Activated CD4-positive, alpha-beta memory T cell treated with anti-CD3 and anti-CD28 coated beads for 36 hours (primary cell): ENCODE data around the gene RDH11. TPM values are rescaled to one million over a fixed set of nuclear protein-coding genes. Genes with fewer than 3 reads are reported as not detected.

ENCODE experiments used
- CTCF ChIA-PET: fragments of 350-600 bp; sonication (Branson Sonifier 250); formaldehyde crosslinking; loops from one replicate; lab custom pipeline; 2021; ENCODE audit warnings: antibody characterized with exemption, inconsistent platforms; lab: Charles Lee
- POLR2A ChIA-PET: fragments of 350-600 bp; sonication (Branson Sonifier 250); formaldehyde crosslinking; loops from one replicate; lab custom pipeline; 2021; ENCODE audit warnings: antibody characterized with exemption; lab: Charles Lee
- DNase-seq: peaks from one replicate; pipeline ENCODE4 v3.0.0-alpha.2; 2020
- H3K27ac Mint-ChIP-seq: one replicate; pipeline ENCODE4 v1.8.0; 2021; ENCODE audit warnings: mixed read lengths
- H3K27me3 Mint-ChIP-seq: one replicate; pipeline ENCODE4 v1.8.0; 2021; ENCODE audit warnings: mixed read lengths
- H3K36me3 Mint-ChIP-seq: one replicate; pipeline ENCODE4 v1.8.0; 2021; ENCODE audit warnings: mixed read lengths
- H3K4me1 Mint-ChIP-seq: one replicate; pipeline ENCODE4 v1.8.0; 2021; ENCODE audit warnings: low read depth, mixed read lengths
- H3K4me3 Mint-ChIP-seq: one replicate; pipeline ENCODE4 v1.8.0; 2021; ENCODE audit warnings: mild to moderate bottlenecking, mixed read lengths
- H3K9me3 Mint-ChIP-seq: one replicate; pipeline ENCODE4 v1.8.0; 2021; ENCODE audit warnings: mixed read lengths
- intact Hi-C: fragments of 100-400 bp; cut with micrococcal nuclease; formaldehyde crosslinking; loops from one replicate; pipeline ENCODE4 v1.15.1; 2023
- total RNA-seq, 2 experiments: library from RNA; stranded (reverse); gene quantifications; one replicate each; pipeline ENCODE4 v1.2.3, GENCODE V29; 2021

RDH11 gene
- total RNA-seq, 2 experiments from 2014 or later = 70.9 to 76.7 TPM

GRCh38 chr14:67674480-67675218 is 20.9 kb downstream of the RDH11 start, which contains the start of gene VTI1B:
VTI1B (minus strand) TSS chr14:67674632; CDS start chr14:67674489, 143 bp downstream.
- POLR2A ChIA-PET = interaction anchor here (0.9 to 1.5 kb wide), 5 partner anchors 18 to 315 kb away, joined by 3 to 10 read pairs (median 5); partner anchors contain the start of genes ATP6V1D, EIF2S1 and RDH11
- H3K36me3 Mint-ChIP-seq = peaks cover 13% of the 10 kb centered on the region
- intact Hi-C loops = loop anchor here (1.0 kb wide), 1 partner anchor 21 kb away; the partner anchor contains the start of gene RDH11
- peak within 1 kb of the TSS; percentile 86 for H3K4me3 Mint-ChIP-seq
- peak; percentile 79 for DNase-seq
- peaks cover 42% of the 10 kb centered on the region for H3K4me1 Mint-ChIP-seq
- H3K27me3 Mint-ChIP-seq = no peaks in the 10 kb centered on the region
- peak within 1 kb of the TSS; percentile 83 for H3K27ac Mint-ChIP-seq
- no peaks in the 10 kb centered on the region for H3K9me3 Mint-ChIP-seq
- CTCF ChIA-PET = interaction anchor here (0.7 to 3.4 kb wide), 7 partner anchors 19 to 1142 kb away, joined by 3 to 17 read pairs (median 3); partner anchors contain the start of genes ARG2 and PIGH

- DNase-seq = peak; percentile 71
- POLR2A ChIA-PET = interaction anchor here (1.5 kb wide), 1 partner anchor 21 kb away, joined by 10 read pairs; the partner anchor contains the start of gene RDH11
- intact Hi-C loops = loop anchor here (1.0 kb wide), 1 partner anchor 21 kb away; the partner anchor contains the start of gene RDH11
- Mint-ChIP-seq H3K9me3 (no peaks in the 10 kb centered on the region), H3K27me3 (no peaks in the 10 kb centered on the region), H3K36me3 (peaks cover 12% of the 10 kb centered on the region), H3K4me1 (peaks cover 47% of the 10 kb centered on the region), H3K4me3 (peak overlapping the region; percentile 86), H3K27ac (peak overlapping the region; percentile 66)
- CTCF ChIA-PET = interaction anchor here (0.7 to 3.4 kb wide), 5 partner anchors 19 to 89 kb away, joined by 3 to 17 read pairs (median 3); partner anchors contain the start of genes ARG2 and PIGH
Measured at GRCh38 chr14:67674139-67674479, 21.5 kb downstream of the RDH11 start.

GRCh38 chr14:67673451-67673850 is 22.1 kb downstream of the RDH11 start:
- Mint-ChIP-seq H3K36me3 (peaks cover 12% of the 10 kb centered on the region), H3K4me1 (peaks cover 53% of the 10 kb centered on the region)

GRCh38 chr14:67668559-67668958 is 27.0 kb downstream of the RDH11 start:
- DNase-seq = peak; percentile 25
- H3K36me3 Mint-ChIP-seq = no peaks in the 10 kb centered on the region
- CTCF ChIA-PET = interaction anchor here (0.5 to 8.0 kb wide), 13 partner anchors 8 to 309 kb away, joined by 3 to 92 read pairs (median 6); partner anchors contain the start of genes ARG2, ATP6V1D, PIGH and RDH11
- H3K27me3 Mint-ChIP-seq = no peaks in the 10 kb centered on the region
- intact Hi-C loops = loop anchor here (5.0 kb wide), 2 partner anchors 34 to 71 kb away; partner anchors contain the start of gene RDH12
- no peak overlapping the region for H3K27ac Mint-ChIP-seq
- H3K4me3 Mint-ChIP-seq = no peak overlapping the region
- H3K4me1 Mint-ChIP-seq = peaks cover 67% of the 10 kb centered on the region
- POLR2A ChIA-PET = interaction anchor here (0.7 kb wide), 1 partner anchor 36 kb away, joined by 3 read pairs; no protein-coding TSS in a partner anchor
- H3K9me3 Mint-ChIP-seq = no peaks in the 10 kb centered on the region

More at GRCh38 chr14:67673451-67673850, 22.1 kb downstream of the RDH11 start:
- H3K27ac Mint-ChIP-seq = no peak overlapping the region
- intact Hi-C loops = no loop called here
- no peaks in the 10 kb centered on the region for H3K9me3 Mint-ChIP-seq
- POLR2A ChIA-PET = interaction anchor here (1.5 kb wide), 1 partner anchor 22 kb away, joined by 10 read pairs; the partner anchor contains the start of gene RDH11
- H3K4me3 Mint-ChIP-seq = peak overlapping the region; percentile 86
- no peaks in the 10 kb centered on the region for H3K27me3 Mint-ChIP-seq
- CTCF ChIA-PET = interaction anchor here (0.7 to 3.4 kb wide), 6 partner anchors 19 to 253 kb away, joined by 3 to 17 read pairs (median 4); partner anchors contain the start of genes ARG2 and PIGH
- DNase-seq = no peak

- CTCF ChIA-PET = interaction anchor here (0.6 to 8.0 kb wide), 21 partner anchors 10 to 1308 kb away, joined by 3 to 92 read pairs (median 5); partner anchors contain the start of genes ARG2, PIGH and RDH11
- no peak overlapping the region for H3K4me3 Mint-ChIP-seq
- H3K36me3 Mint-ChIP-seq = no peaks in the 10 kb centered on the region
- intact Hi-C loops = loop anchor here (1.0 to 5.0 kb wide), 5 partner anchors 24 to 83 kb away; partner anchors contain the start of genes ARG2 and RDH12
- no peaks in the 10 kb centered on the region for H3K9me3 Mint-ChIP-seq
- no peaks in the 10 kb centered on the region for H3K27me3 Mint-ChIP-seq
- H3K4me1 Mint-ChIP-seq = peaks cover 56% of the 10 kb centered on the region
- POLR2A ChIA-PET = no interaction called here
- DNase-seq = peak; percentile 20
- no peak overlapping the region for H3K27ac Mint-ChIP-seq
Measured at GRCh38 chr14:67666750-67667449, 28.7 kb downstream of the RDH11 start.

GRCh38 chr14:67665868-67666267 is 29.7 kb downstream of the RDH11 start:
- Mint-ChIP-seq H3K9me3 (no peaks in the 10 kb centered on the region), H3K27me3 (no peaks in the 10 kb centered on the region), H3K36me3 (peaks cover under 1% of the 10 kb centered on the region), H3K4me3 (no peak overlapping the region), H3K4me1 (peaks cover 48% of the 10 kb centered on the region), H3K27ac (no peak overlapping the region)
- DNase-seq = no peak
- POLR2A ChIA-PET = no interaction called here
- CTCF ChIA-PET = interaction anchor here (1.2 to 8.0 kb wide), 8 partner anchors 9 to 239 kb away, joined by 3 to 92 read pairs (median 13); partner anchors contain the start of gene ARG2
- intact Hi-C loops = loop anchor here (2.0 to 5.0 kb wide), 3 partner anchors 23 to 69 kb away; partner anchors contain the start of gene RDH12

GRCh38 chr14:67663633-67664032 is 31.9 kb downstream of the RDH11 start:
- Mint-ChIP-seq H3K27ac (no peak overlapping the region), H3K27me3 (no peaks in the 10 kb centered on the region), H3K36me3 (peaks cover 6% of the 10 kb centered on the region), H3K4me3 (no peak overlapping the region), H3K9me3 (no peaks in the 10 kb centered on the region), H3K4me1 (peaks cover 30% of the 10 kb centered on the region)
- POLR2A ChIA-PET = interaction anchor here (0.6 to 0.7 kb wide), 2 partner anchors 32 to 422 kb away, joined by 3 read pairs; partner anchors contain the start of gene RDH11
- intact Hi-C loops = no loop called here
- no peak for DNase-seq
- CTCF ChIA-PET = interaction anchor here (1.4 to 8.0 kb wide), 5 partner anchors 11 to 137 kb away, joined by 3 to 92 read pairs (median 45); partner anchors contain the start of gene ARG2

- DNase-seq = no peak
- ChIA-PET POLR2A (interaction anchor here (0.7 to 1.4 kb wide), 2 partner anchors 9 to 40 kb away, joined by 3 to 4 read pairs; no protein-coding TSS in a partner anchor), CTCF (interaction anchor here (0.8 to 1.4 kb wide), 3 partner anchors 35 to 226 kb away, joined by 3 to 4 read pairs (median 3); no protein-coding TSS in a partner anchor)
- intact Hi-C loops = no loop called here
- H3K9me3 Mint-ChIP-seq = no peaks in the 10 kb centered on the region
- H3K4me1 Mint-ChIP-seq = no peaks in the 10 kb centered on the region
- no peaks in the 10 kb centered on the region for H3K27me3 Mint-ChIP-seq
- H3K27ac Mint-ChIP-seq = no peak overlapping the region
- peaks cover 45% of the 10 kb centered on the region for H3K36me3 Mint-ChIP-seq
- H3K4me3 Mint-ChIP-seq = no peak overlapping the region
Measured at GRCh38 chr14:67653651-67654280, 41.8 kb downstream of the RDH11 start.

- CTCF ChIA-PET = interaction anchor here (0.6 to 1.3 kb wide), 3 partner anchors 9 to 225 kb away, joined by 3 to 4 read pairs (median 3); no protein-coding TSS in a partner anchor
- Mint-ChIP-seq H3K4me3 (no peak overlapping the region), H3K27ac (no peak overlapping the region), H3K36me3 (peaks cover 38% of the 10 kb centered on the region), H3K4me1 (no peaks in the 10 kb centered on the region), H3K9me3 (no peaks in the 10 kb centered on the region), H3K27me3 (no peaks in the 10 kb centered on the region)
- POLR2A ChIA-PET = interaction anchor here (1.4 kb wide), 1 partner anchor 8 kb away, joined by 3 read pairs; no protein-coding TSS in a partner anchor
- intact Hi-C loops = no loop called here
- no peak for DNase-seq
Measured at GRCh38 chr14:67652189-67652588, 43.4 kb downstream of the RDH11 start.

GRCh38 chr14:67650694-67651093 is 44.9 kb downstream of the RDH11 start:
- POLR2A ChIA-PET = interaction anchor here (0.6 kb wide), 1 partner anchor 11 kb away, joined by 3 read pairs; no protein-coding TSS in a partner anchor
- Mint-ChIP-seq H3K27ac (no peak overlapping the region), H3K9me3 (no peaks in the 10 kb centered on the region), H3K4me1 (no peaks in the 10 kb centered on the region), H3K27me3 (no peaks in the 10 kb centered on the region), H3K4me3 (no peak overlapping the region), H3K36me3 (peaks cover 42% of the 10 kb centered on the region)
- DNase-seq = no peak
- intact Hi-C loops = no loop called here
- CTCF ChIA-PET = no interaction called here
